Fibroblast of lung (primary cell): ENCODE measurements around the gene EIF3K. TPM values are rescaled to one million over a fixed set of nuclear protein-coding genes. Genes with fewer than 3 reads are reported as not detected.
"Not testable (repeated sequence)": the region's sequence is repeated elsewhere in the genome, so short reads cannot be mapped to it uniquely, and the experiment has no call there.

Experiments used
- DNase-seq, 2 donors: peaks; one replicate each; pipeline versions ENCODE4 v3.0.0 to v3.0.0-alpha.2; 2010; ENCODE audit warnings: low read depth in 2 of 2
- H2AFZ ChIP-seq: 2 replicates; pipeline ENCODE4 v1.5.1; 2012; ENCODE audit warnings: low read length, control low read depth, inconsistent platforms
- H3K27ac ChIP-seq: 2 replicates; pipeline ENCODE4 v1.5.1; 2011; ENCODE audit warnings: low read length, control low read depth; ENCODE audit not compliant: insufficient read depth
- H3K27me3 ChIP-seq: 2 replicates; pipeline ENCODE4 v1.5.1; 2011; ENCODE audit warnings: mild to moderate bottlenecking, low read length; ENCODE audit not compliant: control insufficient read depth, insufficient read depth
- H3K36me3 ChIP-seq: 2 replicates; pipeline ENCODE4 v1.5.1; 2011; ENCODE audit warnings: low read length; ENCODE audit not compliant: control insufficient read depth, insufficient read depth
- H3K4me1 ChIP-seq: 2 replicates; pipeline ENCODE4 v1.5.1; 2011; ENCODE audit warnings: low read length; ENCODE audit not compliant: control insufficient read depth, insufficient read depth; ENCODE audit errors: extremely low read depth
- H3K4me2 ChIP-seq: 2 replicates; pipeline ENCODE4 v1.5.1; 2011; ENCODE audit warnings: low read length, control low read depth; ENCODE audit not compliant: insufficient read depth; ENCODE audit errors: extremely low read depth
- H3K4me3 ChIP-seq, 4 experiments: fragments of 200-600 bp in 1 of 4; sonication (generic) in 1 of 4; replicated peaks in 1 of 4; 2 replicates each; pipeline ENCODE4 v1.5.1; 2011 to 2016; ENCODE audit warnings: low read length in 4 of 4, low read depth in 3 of 4, mild to moderate bottlenecking in 3 of 4, control low read depth in 2 of 4, inconsistent platforms in 1 of 4, mixed read lengths in 1 of 4; ENCODE audit not compliant: insufficient read depth in 1 of 4; ENCODE audit errors: control extremely low read depth in 1 of 4
- H3K79me2 ChIP-seq: 2 replicates; pipeline ENCODE4 v1.5.1; 2012; ENCODE audit warnings: mild to moderate bottlenecking, low read length, inconsistent platforms; ENCODE audit not compliant: control insufficient read depth, insufficient read depth
- H3K9ac ChIP-seq: 2 replicates; pipeline ENCODE4 v1.5.1; 2011; ENCODE audit warnings: mild to moderate bottlenecking, low read length, control low read depth; ENCODE audit not compliant: insufficient read depth
- H3K9me3 ChIP-seq: 2 replicates; pipeline ENCODE4 v1.5.1; 2012; ENCODE audit warnings: low read depth, low read length; ENCODE audit not compliant: control insufficient read depth, insufficient read depth
- H4K20me1 ChIP-seq: 2 replicates; pipeline ENCODE4 v1.5.1; 2011; ENCODE audit warnings: low read length; ENCODE audit not compliant: control insufficient read depth, insufficient read depth; ENCODE audit errors: extremely low read depth
- CTCF ChIP-seq, 2 donors: IDR thresholded peaks in 1 of 2; conservative IDR thresholded peaks in 1 of 2; 1 replicate in 1 of 2; 2 replicates in 1 of 2; pipeline ENCODE4 v1.5.1; 2011 to 2012; ENCODE audit warnings: low read length in 2 of 2, control low read depth in 1 of 2, inconsistent platforms in 1 of 2, low read depth in 1 of 2, mild to moderate bottlenecking in 1 of 2
- EZH2 ChIP-seq: IDR thresholded peaks from 2 replicates; pipeline ENCODE4 v1.5.1; 2012; ENCODE audit warnings: low read length, control low read depth, mild to moderate bottlenecking; ENCODE audit errors: missing control alignments
- polyA plus RNA-seq, 2 donors: library from polyadenylated mRNA; depleted of rRNA in 1 of 2; stranded (reverse) in 1 of 2; unstranded in 1 of 2; fragments of >200 nt; gene quantifications; 2 replicates each; pipeline ENCODE4 v1.2.1, GENCODE V29; 2011 to 2012; ENCODE audit warnings: missing spikeins in 1 of 2
- total RNA-seq: library from RNA; depleted of rRNA; stranded (reverse); fragments of >200 nt; gene quantifications from 2 replicates; pipeline ENCODE4 v1.2.1, GENCODE V29; 2014

The EIF3K gene
- total and polyA plus RNA-seq, 2 donors (not counting 1 experiment from before 2014, with no cell fraction given) = 171 to 198 TPM

GRCh38 chr19:38577826-38578225, 41.2 kb upstream of the EIF3K start:
- Histone ChIP-seq H3K9me3 (no peaks in the 10 kb centered on the region), H3K79me2 (no peaks in the 10 kb centered on the region), H3K9ac (no peak overlapping the region), H3K27me3 (no peaks in the 10 kb centered on the region), H4K20me1 (no peaks in the 10 kb centered on the region), H2AFZ (no peak overlapping the region), H3K27ac (no peak overlapping the region), H3K4me1 (no peaks in the 10 kb centered on the region), H3K36me3 (no peaks in the 10 kb centered on the region), H3K4me3 (no peak overlapping the region), H3K4me2 (no peak overlapping the region)
- TF ChIP-seq CTCF (conservative IDR thresholded peaks at IDR 0.05 in 1 of 2, IDR thresholded peaks at IDR 0.05 in 1 of 2; ENCODE audit: low read depth in 1 of 2, low read length in 2 of 2) = no peak
- TF ChIP-seq EZH2 = no peak
- no peak for DNase-seq

- not testable (repeated sequence) for H3K9ac ChIP-seq, H2AFZ ChIP-seq, H3K9me3 ChIP-seq, H3K27ac ChIP-seq, H3K36me3 ChIP-seq, H3K79me2 ChIP-seq, H4K20me1 ChIP-seq, H3K4me2 ChIP-seq, DNase-seq, H3K4me1 ChIP-seq, H3K27me3 ChIP-seq, H3K4me3 ChIP-seq
Observed at GRCh38 chr19:38579304-38579703, 39.7 kb upstream of the EIF3K start.

- Histone ChIP-seq H3K4me3 (no peak overlapping the region), H2AFZ (no peak overlapping the region), H3K4me1 (no peaks in the 10 kb centered on the region), H3K36me3 (no peaks in the 10 kb centered on the region), H3K27me3 (no peaks in the 10 kb centered on the region), H4K20me1 (no peaks in the 10 kb centered on the region), H3K79me2 (no peaks in the 10 kb centered on the region), H3K4me2 (no peak overlapping the region), H3K27ac (no peak overlapping the region), H3K9ac (no peak overlapping the region), H3K9me3 (no peaks in the 10 kb centered on the region)
- no peak for TF ChIP-seq CTCF (conservative IDR thresholded peaks at IDR 0.05 in 1 of 2, IDR thresholded peaks at IDR 0.05 in 1 of 2; ENCODE audit: low read depth in 1 of 2, low read length in 2 of 2)
- no peak for TF ChIP-seq EZH2
- no peak for DNase-seq
Observed at GRCh38 chr19:38580080-38580479, 38.9 kb upstream of the EIF3K start.
